Activated naive CD4-positive, alpha-beta T cell treated with anti-CD3 and anti-CD28 coated beads for 36 hours (primary cell): ENCODE results near the gene CD48. TPM values are rescaled to one million over a fixed set of nuclear protein-coding genes. Genes with fewer than 3 reads are reported as not detected.
"Not testable (repeated sequence)": the region's sequence is repeated elsewhere in the genome, so short reads cannot be mapped to it uniquely, and the experiment has no call there.

ENCODE experiments used
- CTCF ChIA-PET: fragments of 350-600 bp; sonication (Branson Sonifier 250); formaldehyde crosslinking; loops from one replicate; lab custom pipeline; 2021; ENCODE audit warnings: antibody characterized with exemption; lab: Charles Lee
- DNase-seq: peaks from one replicate; pipeline ENCODE4 v3.0.0-alpha.2; 2020
- H3K27ac Mint-ChIP-seq: one replicate; pipeline ENCODE4 v1.8.0; 2021; ENCODE audit warnings: mild to moderate bottlenecking, mixed read lengths
- H3K27me3 Mint-ChIP-seq: one replicate; pipeline ENCODE4 v1.8.0; 2021; ENCODE audit warnings: low read depth, mixed read lengths
- H3K36me3 Mint-ChIP-seq: one replicate; pipeline ENCODE4 v1.8.0; 2021; ENCODE audit warnings: low read depth, mixed read lengths
- H3K4me1 Mint-ChIP-seq: one replicate; pipeline ENCODE4 v1.8.0; 2021; ENCODE audit warnings: low read depth, mixed read lengths
- H3K4me3 Mint-ChIP-seq: one replicate; pipeline ENCODE4 v1.8.0; 2021; ENCODE audit warnings: mild to moderate bottlenecking, moderate library complexity, mixed read lengths
- H3K9me3 Mint-ChIP-seq: one replicate; pipeline ENCODE4 v1.8.0; 2021; ENCODE audit warnings: mixed read lengths
- intact Hi-C: fragments of 100-400 bp; cut with micrococcal nuclease; formaldehyde crosslinking; loops from one replicate; pipeline ENCODE4 v1.15.1; 2023
- total RNA-seq, 2 experiments: library from RNA; stranded (reverse); gene quantifications; one replicate each; pipeline ENCODE4 v1.2.3, GENCODE V29; 2021

CD48 gene
- total RNA-seq, 2 experiments from 2014 or later = 338 to 340 TPM

- Mint-ChIP-seq H3K4me3 (no peak overlapping the region), H3K36me3 (peaks cover 4% of the 10 kb centered on the region), H3K27me3 (no peaks in the 10 kb centered on the region), H3K9me3 (no peaks in the 10 kb centered on the region), H3K4me1 (peaks cover 27% of the 10 kb centered on the region), H3K27ac (no peak overlapping the region)
- intact Hi-C loops = loop anchor here (2.0 to 5.0 kb wide), 3 partner anchors 39 to 1699 kb away; no protein-coding TSS in a partner anchor
- no peak for DNase-seq
- CTCF ChIA-PET = interaction anchor here (0.7 to 6.3 kb wide), 8 partner anchors 13 to 87 kb away, joined by 3 to 67 read pairs (median 6); no protein-coding TSS in a partner anchor
Observed at GRCh38 chr1:160711276-160711601, 383 bp downstream of the CD48 start.

- CTCF ChIA-PET = interaction anchor here (0.6 to 6.3 kb wide), 9 partner anchors 14 to 87 kb away, joined by 3 to 67 read pairs (median 5); no protein-coding TSS in a partner anchor
Observed at GRCh38 chr1:160710517-160711252, 937 bp downstream of the CD48 start.

GRCh38 chr1:160709715-160710114 lies 1.9 kb downstream of the CD48 start:
- CTCF ChIA-PET = interaction anchor here (1.1 to 5.8 kb wide), 5 partner anchors 16 to 67 kb away, joined by 3 to 34 read pairs (median 3); no protein-coding TSS in a partner anchor
- Mint-ChIP-seq H3K36me3 (peaks cover 19% of the 10 kb centered on the region), H3K4me1 (peaks cover 32% of the 10 kb centered on the region), H3K4me3 (no peak overlapping the region), H3K9me3 (no peaks in the 10 kb centered on the region), H3K27me3 (no peaks in the 10 kb centered on the region), H3K27ac (no peak overlapping the region)
- DNase-seq = no peak
- intact Hi-C loops = loop anchor here (2.0 to 10.0 kb wide), 4 partner anchors 37 to 1697 kb away; partner anchors contain the start of gene DCAF8

More at GRCh38 chr1:160710517-160711252, 937 bp downstream of the CD48 start:
- no peaks in the 10 kb centered on the region for H3K9me3 Mint-ChIP-seq
- H3K4me3 Mint-ChIP-seq = no peak overlapping the region
- intact Hi-C loops = loop anchor here (2.0 to 5.0 kb wide), 3 partner anchors 38 to 1698 kb away; no protein-coding TSS in a partner anchor
- no peaks in the 10 kb centered on the region for H3K27me3 Mint-ChIP-seq
- H3K27ac Mint-ChIP-seq = no peak overlapping the region
- peaks cover 30% of the 10 kb centered on the region for H3K4me1 Mint-ChIP-seq
- peaks cover 10% of the 10 kb centered on the region for H3K36me3 Mint-ChIP-seq
- DNase-seq = peak; percentile 35

- intact Hi-C loops = loop anchor here (10.0 kb wide), 1 partner anchor 444 kb away; the partner anchor contains the start of gene DCAF8
- H3K9me3 Mint-ChIP-seq = no peaks in the 10 kb centered on the region
- peak; percentile 40 for DNase-seq
Observed at GRCh38 chr1:160708801-160709200, 2.8 kb downstream of the CD48 start.

GRCh38 chr1:160708118-160708517 lies 3.5 kb downstream of the CD48 start:
- peaks cover 41% of the 10 kb centered on the region for H3K4me1 Mint-ChIP-seq
- no peaks in the 10 kb centered on the region for H3K9me3 Mint-ChIP-seq
- no peaks in the 10 kb centered on the region for H3K27me3 Mint-ChIP-seq
- no peak for DNase-seq
- CTCF ChIA-PET = interaction anchor here (0.7 to 5.8 kb wide), 9 partner anchors 15 to 90 kb away, joined by 3 to 34 read pairs (median 7); no protein-coding TSS in a partner anchor
- H3K4me3 Mint-ChIP-seq = no peak overlapping the region
- H3K27ac Mint-ChIP-seq = no peak overlapping the region
- H3K36me3 Mint-ChIP-seq = peaks cover 34% of the 10 kb centered on the region
- intact Hi-C loops = loop anchor here (10.0 kb wide), 1 partner anchor 443 kb away; the partner anchor contains the start of gene DCAF8

More at GRCh38 chr1:160708801-160709200, 2.8 kb downstream of the CD48 start:
- H3K4me3 Mint-ChIP-seq = no peak overlapping the region
- H3K4me1 Mint-ChIP-seq = peaks cover 38% of the 10 kb centered on the region
- H3K27me3 Mint-ChIP-seq = no peaks in the 10 kb centered on the region
- CTCF ChIA-PET = interaction anchor here (0.7 to 5.8 kb wide), 11 partner anchors 14 to 90 kb away, joined by 3 to 34 read pairs (median 3); no protein-coding TSS in a partner anchor
- peaks cover 28% of the 10 kb centered on the region for H3K36me3 Mint-ChIP-seq
- H3K27ac Mint-ChIP-seq = no peak overlapping the region

- no peak overlapping the region for H3K4me3 Mint-ChIP-seq
- H3K36me3 Mint-ChIP-seq = peaks cover 39% of the 10 kb centered on the region
- DNase-seq = peak; percentile 20
Observed at GRCh38 chr1:160707236-160708064, 4.2 kb downstream of the CD48 start.

GRCh38 chr1:160706526-160707235 lies 4.9 kb downstream of the CD48 start:
- Mint-ChIP-seq H3K27me3 (no peaks in the 10 kb centered on the region), H3K4me3 (no peak overlapping the region), H3K36me3 (peaks cover 42% of the 10 kb centered on the region), H3K4me1 (peaks cover 46% of the 10 kb centered on the region), H3K9me3 (no peaks in the 10 kb centered on the region), H3K27ac (no peak overlapping the region)
- DNase-seq = no peak
- intact Hi-C loops = loop anchor here (10.0 kb wide), 1 partner anchor 442 kb away; the partner anchor contains the start of gene DCAF8
- CTCF ChIA-PET = interaction anchor here (0.6 to 5.8 kb wide), 8 partner anchors 19 to 283 kb away, joined by 3 to 34 read pairs (median 10); no protein-coding TSS in a partner anchor

More at GRCh38 chr1:160707236-160708064, 4.2 kb downstream of the CD48 start:
- intact Hi-C loops = loop anchor here (10.0 kb wide), 1 partner anchor 443 kb away; the partner anchor contains the start of gene DCAF8
- no peak overlapping the region for H3K27ac Mint-ChIP-seq
- CTCF ChIA-PET = interaction anchor here (0.7 to 5.8 kb wide), 9 partner anchors 16 to 282 kb away, joined by 3 to 34 read pairs (median 7); no protein-coding TSS in a partner anchor
- H3K4me1 Mint-ChIP-seq = peaks cover 41% of the 10 kb centered on the region
- no peaks in the 10 kb centered on the region for H3K9me3 Mint-ChIP-seq
- H3K27me3 Mint-ChIP-seq = no peaks in the 10 kb centered on the region

- Mint-ChIP-seq H3K4me3 (no peak overlapping the region), H3K27ac (no peak overlapping the region), H3K36me3 (peaks cover 43% of the 10 kb centered on the region), H3K4me1 (peaks cover 56% of the 10 kb centered on the region), H3K27me3 (no peaks in the 10 kb centered on the region), H3K9me3 (no peaks in the 10 kb centered on the region)
- CTCF ChIA-PET = interaction anchor here (0.7 to 5.8 kb wide), 5 partner anchors 22 to 246 kb away, joined by 3 to 34 read pairs (median 12); no protein-coding TSS in a partner anchor
- DNase-seq = peak; percentile 48
- intact Hi-C loops = loop anchor here (10.0 kb wide), 1 partner anchor 441 kb away; the partner anchor contains the start of gene DCAF8
Observed at GRCh38 chr1:160705742-160706141, 5.9 kb downstream of the CD48 start.

- DNase-seq = peak; percentile 45
- H3K4me3 Mint-ChIP-seq, H3K27me3 Mint-ChIP-seq, H3K9me3 Mint-ChIP-seq, H3K27ac Mint-ChIP-seq: not testable (repeated sequence)
- intact Hi-C loops = loop anchor here (10.0 kb wide), 1 partner anchor 440 kb away; the partner anchor contains the start of gene DCAF8
- Mint-ChIP-seq H3K4me1 (peaks cover 61% of the 10 kb centered on the region), H3K36me3 (peaks cover 49% of the 10 kb centered on the region)
- CTCF ChIA-PET = interaction anchor here (0.5 to 5.8 kb wide), 6 partner anchors 8 to 115 kb away, joined by 3 to 34 read pairs (median 3); no protein-coding TSS in a partner anchor
Observed at GRCh38 chr1:160705212-160705621, 6.4 kb downstream of the CD48 start.

- Mint-ChIP-seq H3K36me3 (peaks cover 53% of the 10 kb centered on the region), H3K4me1 (peaks cover 67% of the 10 kb centered on the region), H3K27ac (peak overlapping the region; percentile 81), H3K9me3 (no peaks in the 10 kb centered on the region), H3K4me3 (peak overlapping the region; percentile 62), H3K27me3 (no peaks in the 10 kb centered on the region)
- intact Hi-C loops = loop anchor here (10.0 kb wide), 1 partner anchor 439 kb away; the partner anchor contains the start of gene DCAF8
- no peak for DNase-seq
- CTCF ChIA-PET = interaction anchor here (0.8 to 5.8 kb wide), 4 partner anchors 9 to 75 kb away, joined by 3 to 34 read pairs (median 3); no protein-coding TSS in a partner anchor
Observed at GRCh38 chr1:160704250-160704649, 7.4 kb downstream of the CD48 start.
